K562 (cell line): Measurements from ENCODE around the gene NUTM1. TPM values are rescaled to one million over a fixed set of nuclear protein-coding genes. Genes with fewer than 3 reads are reported as not detected.

Source experiments
- ATAC-seq: fragments of 200-7000 bp; cut with Tn5 transposase; 3 replicates; pipeline ENCODE4 v1.9.1; 2020; ENCODE audit warnings: moderate library complexity
- BruUV-seq: library from RNA; stranded (reverse); fragments of 400-500 nt; replicated peaks from 2 replicates; lab custom pipeline; 2021; lab: Mats Ljungman, UMichigan
- CTCF ChIA-PET: fragments of 300-600 bp; formaldehyde crosslinking; extraction: SDS; loops from one replicate; lab custom pipeline; 2021; ENCODE audit warnings: low intra/inter-chr PET ratio; lab: Yijun Ruan, JAX
- POLR2A ChIA-PET: fragments of 300-600, 350-650 bp; sonication (Branson Sonifier 250); formaldehyde crosslinking; extraction: SDS; loops from one replicate; lab custom pipeline; 2021; ENCODE audit warnings: antibody characterized with exemption, inconsistent platforms; lab: Yijun Ruan, JAX
- DNase-seq, 4 experiments: peaks; one replicate each; pipeline versions ENCODE4 v3.0.0 to v3.0.0-alpha.2; 2011 to 2018; ENCODE audit warnings: low spot score in 3 of 4, mixed read lengths in 3 of 4; ENCODE audit errors: extremely low read depth in 1 of 4
- FAIRE-seq: peaks from 2 replicates; lab custom pipeline; 2011; peaks lifted over from hg19 to GRCh38; lab: Jason Lieb, UNC
- H2AFZ ChIP-seq: 2 replicates; pipeline ENCODE4 v1.6.0; 2011; ENCODE audit warnings: low read depth, low read length, control low read depth, inconsistent platforms
- H3K27ac ChIP-seq: fragments of 200-600 bp; 3 replicates; pipeline ENCODE4 v1.8.0; 2011; ENCODE audit warnings: low read depth, mild to moderate bottlenecking, control low read depth, inconsistent platforms, low read length, moderate library complexity, mixed read lengths; ENCODE audit errors: extremely low read depth
- H3K27me3 ChIP-seq, 2 experiments: fragments of 300-600 bp in 1 of 2; 2 replicates in 1 of 2; 3 replicates in 1 of 2; pipeline versions ENCODE4 v1.6.0 to v1.8.0; 2011; ENCODE audit warnings: inconsistent platforms in 2 of 2, low read length in 2 of 2, mild to moderate bottlenecking in 1 of 2, mixed read lengths in 1 of 2, moderate library complexity in 1 of 2; ENCODE audit not compliant: control insufficient read depth in 2 of 2, insufficient read depth in 2 of 2
- H3K36me3 ChIP-seq: fragments of 300-600 bp; 3 replicates; pipeline ENCODE4 v1.8.0; 2011; ENCODE audit warnings: mild to moderate bottlenecking, low read length, inconsistent platforms; ENCODE audit not compliant: control insufficient read depth, insufficient read depth
- H3K4me1 ChIP-seq, 2 experiments: fragments of 200-600 bp in 1 of 2; replicated peaks in 1 of 2; 2 replicates in 1 of 2; 3 replicates in 1 of 2; pipeline versions ENCODE4 v1.5.1 to v1.8.0; 2011; ENCODE audit warnings: inconsistent platforms in 2 of 2, low read length in 2 of 2, mild to moderate bottlenecking in 1 of 2, mixed read lengths in 1 of 2, moderate library complexity in 1 of 2; ENCODE audit not compliant: control insufficient read depth in 2 of 2, insufficient read depth in 2 of 2
- H3K4me2 ChIP-seq: 2 replicates; pipeline ENCODE4 v1.6.1; 2011; ENCODE audit warnings: low read length, control low read depth, inconsistent platforms, mixed read lengths; ENCODE audit not compliant: insufficient read depth
- H3K4me3 ChIP-seq: fragments of 200-600 bp; sonication (generic), shearing (Covaris generic); 2 replicates; pipeline ENCODE4 v1.5.1; 2016; ENCODE audit warnings: control low read depth, inconsistent platforms
- H3K79me2 ChIP-seq: fragments of 200-600 bp; 3 replicates; pipeline ENCODE4 v1.8.0; 2011; ENCODE audit warnings: low read length, inconsistent platforms; ENCODE audit not compliant: control insufficient read depth, insufficient read depth
- H3K9ac ChIP-seq, 2 experiments: 2 replicates each; pipeline versions ENCODE4 v1.6.0 to v1.6.1; 2011; ENCODE audit warnings: low read depth in 2 of 2, low read length in 2 of 2, control low read depth in 1 of 2, inconsistent platforms in 1 of 2, mild to moderate bottlenecking in 1 of 2, mixed read lengths in 1 of 2; ENCODE audit not compliant: insufficient read depth in 1 of 2
- H3K9me1 ChIP-seq: one replicate; pipeline ENCODE4 v1.6.0; 2011; ENCODE audit warnings: inconsistent platforms, mild to moderate bottlenecking, low read length, moderate library complexity; ENCODE audit not compliant: control insufficient read depth, insufficient read depth
- H3K9me3 ChIP-seq: replicated peaks from 2 replicates; pipeline ENCODE4 v1.5.1; 2011; ENCODE audit warnings: low read depth, low read length, inconsistent platforms; ENCODE audit not compliant: control insufficient read depth, insufficient read depth
- H4K20me1 ChIP-seq: replicated peaks from 2 replicates; pipeline ENCODE4 v1.6.1; 2011; ENCODE audit warnings: low read length, inconsistent platforms, mixed read lengths; ENCODE audit not compliant: control insufficient read depth, insufficient read depth
- AFF4 ChIP-seq: sonication (generic); formaldehyde crosslinking; IDR thresholded peaks from 2 replicates; pipeline ENCODE4 v1.8.0; 2023; ENCODE audit warnings: mild to moderate bottlenecking, missing genetic modification reagents
- CUX1 ChIP-seq: fragments of 200-800 bp; sonication (Bioruptor generic); IDR thresholded peaks from 2 replicates; pipeline ENCODE4 v1.6.1; 2016; ENCODE audit warnings: missing genetic modification characterization, missing compliant biosample characterization
- HDAC6 ChIP-seq: IDR thresholded peaks from 2 replicates; pipeline ENCODE4 v1.6.1; 2012; ENCODE audit warnings: low read depth, mild to moderate bottlenecking, control low read depth, inconsistent platforms, low read length, moderate library complexity
- RBM15 ChIP-seq: fragments of 200-400 bp; formaldehyde crosslinking; IDR thresholded peaks from 2 replicates; pipeline ENCODE4 v1.6.1; 2018; ENCODE audit warnings: mild to moderate bottlenecking, low read length, moderate library complexity; ENCODE audit not compliant: insufficient read depth
- SFPQ ChIP-seq: fragments of 200-400 bp; formaldehyde crosslinking; IDR thresholded peaks from 2 replicates; pipeline ENCODE4 v1.6.1; 2017; ENCODE audit warnings: mild to moderate bottlenecking, low read depth, low read length, moderate library complexity
- SIN3B ChIP-seq: fragments of 450-650 bp; IDR thresholded peaks from 2 replicates; pipeline ENCODE4 v1.6.1; 2017; ENCODE audit warnings: low read depth, mild to moderate bottlenecking, moderate library complexity
- TEAD2 ChIP-seq: fragments of 450-650 bp; IDR thresholded peaks from 2 replicates; pipeline ENCODE4 v1.6.1; 2016; ENCODE audit warnings: missing genetic modification characterization, control low read depth, missing compliant biosample characterization
- ZSCAN32 ChIP-seq: fragments of 450-650 bp; formaldehyde crosslinking; IDR thresholded peaks from 2 replicates; pipeline ENCODE4 v1.4.0; 2020; ENCODE audit warnings: mild to moderate bottlenecking, moderate library complexity
- WGBS: fragments of 100-300 bp; shearing (Covaris generic); methylation state at CpG from one replicate; pipeline ENCODE4 v1.1.6; 2016; ENCODE audit warnings: low coverage, mixed read lengths; ENCODE audit not compliant: insufficient coverage; ENCODE audit errors: missing lambda C conversion rate; 5-methylcytosine and 5-hydroxymethylcytosine counted together
- in situ Hi-C: fragments of 300-500 bp; cut with MboI; formaldehyde crosslinking; loops from 4 replicates; pipeline ENCODE4 v1.15.0; 2018; ENCODE audit warnings: inconsistent platforms, mixed read lengths
- intact Hi-C: fragments of 100-400 bp; cut with micrococcal nuclease; formaldehyde crosslinking; loops from 2 replicates; pipeline ENCODE4 v1.14.2; 2022
- polyA plus RNA-seq, 8 experiments: library from polyadenylated mRNA; depleted of rRNA in 4 of 8; stranded (reverse) in 5 of 8; unstranded in 3 of 8; fragments of >200 nt; fragmentation: Nextera tagmentation in 2 of 8; fragmentation: Illumina TruSeq in 1 of 8; extraction: Ambion mirVana in 2 of 8; extraction: Trizol in 1 of 8; gene quantifications; 2 replicates each; pipeline versions ENCODE4 v1.2.1 to v1.2.3, GENCODE V29; 2011 to 2014; ENCODE audit warnings: inconsistent platforms in 1 of 8, missing spikeins in 1 of 8
- total RNA-seq, 7 experiments: library from RNA; depleted of rRNA in 6 of 7; stranded (reverse); fragments of >200 nt in 6 of 7; fragmentation: Illumina TruSeq in 2 of 7; extraction: Trizol in 2 of 7; gene quantifications; 2 replicates each; pipeline versions ENCODE4 v1.2.1 to v1.2.3, GENCODE V29; 2011 to 2021; ENCODE audit warnings: low replicate concordance in 1 of 7

The NUTM1 gene
- total and polyA plus RNA-seq, 9 of the 15 experiments (the other 6 are each of a cell fraction or from before 2014, with no cell fraction given), result 0.01 to 0.05 (median 0.04) TPM; not detected in 4

GRCh38 chr15:34353627-34354026 lies 10.5 kb downstream of the NUTM1 start:
- POLR2A ChIA-PET, result interaction anchor here (0.8 kb wide), 1 partner anchor 10 kb away, joined by 3 read pairs; the partner anchor contains the start of genes NOP10 and NUTM1

More at GRCh38 chr15:34353627-34354026, 10.5 kb downstream of the NUTM1 start:
- DNase-seq (no peak), ATAC-seq (no peak)
- WGBS, result 9% methylated on average over 2 of the region's 2 CpGs
- Histone ChIP-seq H3K27ac (no peak overlapping the region), H3K9ac (no peak overlapping the region), H3K79me2 (no peaks in the 10 kb centered on the region)
- no TSS peak for BruUV-seq
- TF ChIP-seq ZSCAN32, result no peak
- TF ChIP-seq TEAD2 (tag), result no peak
- TF ChIP-seq RBM15, result no peak
- no peak for TF ChIP-seq CUX1 (CRISPR knock-in tag)
- no peak for TF ChIP-seq AFF4
- no peak for TF ChIP-seq SIN3B
- no peak for TF ChIP-seq HDAC6
- no peak for TF ChIP-seq SFPQ
- TF ChIP-seq, all 486 proteins: peak for 0
- intact Hi-C loops (no loop called here), in situ Hi-C loops (no loop called here)
- no peaks in the 10 kb centered on the region for H3K36me3 ChIP-seq
- peaks cover 0 to 2% of the 10 kb centered on the region in 2 experiments; a peak in 1 of 5 replicates for H3K4me1 ChIP-seq
- H3K9me3 ChIP-seq, result no peaks in the 10 kb centered on the region
- H2AFZ ChIP-seq, result no peak overlapping the region
- H3K27me3 ChIP-seq, result peaks cover 12 to 16% of the 10 kb centered on the region in 2 experiments
- no peaks in the 10 kb centered on the region for H4K20me1 ChIP-seq
- no peak overlapping the region for H3K4me3 ChIP-seq
- CTCF ChIA-PET, result no interaction called here
- no peaks in the 10 kb centered on the region for H3K9me1 ChIP-seq
- no peak overlapping the region for H3K4me2 ChIP-seq
- FAIRE-seq, result no peak
